Body of pancreas (tissue), 4 donors: ENCODE measurements around the gene DNAJB14.

Experiments
- POLR2A ChIP-seq, 3 donors: fragments of 450-650 bp; IDR thresholded peaks; one replicate each; pipeline ENCODE4 v1.6.1; 2016; ENCODE audit warnings: antibody characterized with exemption in 3 of 3, mild to moderate bottlenecking in 2 of 3
- TF ChIP-seq, protein P1 (sequence below), 7 experiments: fragments of 450-650 bp in 4 of 7; fragments of 200-600 bp in 3 of 7; sonication (generic) in 3 of 7; IDR thresholded peaks; one replicate each; pipeline ENCODE4 v1.5.1; 2016 to 2019; ENCODE audit warnings: antibody characterized with exemption in 7 of 7

GRCh38 chr4:99950913-99951254, 4.5 kb upstream of the DNAJB14 start:
- TF ChIP-seq, protein P1, sequence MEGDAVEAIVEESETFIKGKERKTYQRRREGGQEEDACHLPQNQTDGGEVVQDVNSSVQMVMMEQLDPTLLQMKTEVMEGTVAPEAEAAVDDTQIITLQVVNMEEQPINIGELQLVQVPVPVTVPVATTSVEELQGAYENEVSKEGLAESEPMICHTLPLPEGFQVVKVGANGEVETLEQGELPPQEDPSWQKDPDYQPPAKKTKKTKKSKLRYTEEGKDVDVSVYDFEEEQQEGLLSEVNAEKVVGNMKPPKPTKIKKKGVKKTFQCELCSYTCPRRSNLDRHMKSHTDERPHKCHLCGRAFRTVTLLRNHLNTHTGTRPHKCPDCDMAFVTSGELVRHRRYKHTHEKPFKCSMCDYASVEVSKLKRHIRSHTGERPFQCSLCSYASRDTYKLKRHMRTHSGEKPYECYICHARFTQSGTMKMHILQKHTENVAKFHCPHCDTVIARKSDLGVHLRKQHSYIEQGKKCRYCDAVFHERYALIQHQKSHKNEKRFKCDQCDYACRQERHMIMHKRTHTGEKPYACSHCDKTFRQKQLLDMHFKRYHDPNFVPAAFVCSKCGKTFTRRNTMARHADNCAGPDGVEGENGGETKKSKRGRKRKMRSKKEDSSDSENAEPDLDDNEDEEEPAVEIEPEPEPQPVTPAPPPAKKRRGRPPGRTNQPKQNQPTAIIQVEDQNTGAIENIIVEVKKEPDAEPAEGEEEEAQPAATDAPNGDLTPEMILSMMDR (IDR thresholded peaks at IDR 0.05): no peak
- TF ChIP-seq POLR2A (IDR thresholded peaks at IDR 0.05): no peak
